ENCODE results near the gene PRIMA1.

DNA sequence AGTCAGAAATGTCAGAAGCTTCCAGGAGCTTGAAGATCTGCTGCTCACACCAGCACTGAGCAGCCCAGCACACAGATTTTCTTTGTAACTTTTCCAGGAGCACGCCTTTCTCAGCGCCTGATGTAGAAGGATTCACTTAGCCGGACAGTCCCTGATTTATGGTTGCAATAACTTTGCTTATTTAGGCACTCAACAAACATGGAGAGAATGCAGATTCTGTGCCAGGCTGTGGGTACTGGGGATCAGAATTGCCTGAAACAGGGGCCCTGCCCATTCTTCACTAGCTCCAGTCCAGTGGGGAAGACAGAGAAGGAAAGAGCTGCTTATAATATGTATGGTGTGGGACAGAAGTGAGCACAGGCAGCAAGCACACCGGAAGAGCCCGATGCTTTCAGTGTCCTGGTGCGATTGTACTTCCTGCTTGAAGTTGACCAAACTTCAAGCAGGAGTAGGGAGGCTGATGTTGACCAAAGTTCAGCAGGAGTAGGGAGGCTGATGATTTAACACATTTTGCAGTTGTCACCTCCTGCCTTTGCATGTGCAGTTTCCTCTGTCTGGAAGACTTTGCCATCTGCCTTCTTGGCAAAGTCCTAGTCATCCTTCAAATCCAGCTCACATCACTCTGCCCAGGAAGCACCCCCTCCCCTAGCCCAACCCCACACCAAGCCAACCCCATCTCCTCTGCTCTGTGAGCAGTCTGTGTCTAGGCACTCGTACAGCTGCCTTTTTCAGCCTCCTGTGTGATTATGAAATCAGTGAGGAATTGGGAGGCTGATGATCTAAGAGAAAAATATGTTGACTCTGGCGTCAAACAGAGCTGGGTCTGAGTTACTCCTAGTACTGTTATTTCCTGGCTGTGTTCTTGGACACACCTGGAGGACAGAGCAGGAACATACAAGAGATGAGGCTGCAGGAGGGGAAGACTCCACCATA is 12.0 kb upstream of the PRIMA1 start:
- TF ChIP-seq, protein P1, sequence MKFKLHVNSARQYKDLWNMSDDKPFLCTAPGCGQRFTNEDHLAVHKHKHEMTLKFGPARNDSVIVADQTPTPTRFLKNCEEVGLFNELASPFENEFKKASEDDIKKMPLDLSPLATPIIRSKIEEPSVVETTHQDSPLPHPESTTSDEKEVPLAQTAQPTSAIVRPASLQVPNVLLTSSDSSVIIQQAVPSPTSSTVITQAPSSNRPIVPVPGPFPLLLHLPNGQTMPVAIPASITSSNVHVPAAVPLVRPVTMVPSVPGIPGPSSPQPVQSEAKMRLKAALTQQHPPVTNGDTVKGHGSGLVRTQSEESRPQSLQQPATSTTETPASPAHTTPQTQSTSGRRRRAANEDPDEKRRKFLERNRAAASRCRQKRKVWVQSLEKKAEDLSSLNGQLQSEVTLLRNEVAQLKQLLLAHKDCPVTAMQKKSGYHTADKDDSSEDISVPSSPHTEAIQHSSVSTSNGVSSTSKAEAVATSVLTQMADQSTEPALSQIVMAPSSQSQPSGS (CRISPR knock-in tag; IDR thresholded peaks at IDR 0.05; ENCODE audit: borderline replicate concordance, low read depth) = no peak
- TF ChIP-seq TEAD4 (CRISPR knock-in tag; IDR thresholded peaks at IDR 0.05) (no peak), ZNF232 (CRISPR knock-in tag; IDR thresholded peaks at IDR 0.05) (no peak)
- TF ChIP-seq, protein P2, sequence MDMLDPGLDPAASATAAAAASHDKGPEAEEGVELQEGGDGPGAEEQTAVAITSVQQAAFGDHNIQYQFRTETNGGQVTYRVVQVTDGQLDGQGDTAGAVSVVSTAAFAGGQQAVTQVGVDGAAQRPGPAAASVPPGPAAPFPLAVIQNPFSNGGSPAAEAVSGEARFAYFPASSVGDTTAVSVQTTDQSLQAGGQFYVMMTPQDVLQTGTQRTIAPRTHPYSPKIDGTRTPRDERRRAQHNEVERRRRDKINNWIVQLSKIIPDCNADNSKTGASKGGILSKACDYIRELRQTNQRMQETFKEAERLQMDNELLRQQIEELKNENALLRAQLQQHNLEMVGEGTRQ (CRISPR knock-in tag; IDR thresholded peaks at IDR 0.05) = no peak
